Epithelial cell of esophagus (primary cell): ENCODE results near the gene MRPS18B.

ENCODE experiments used
- DNase-seq: peaks from one replicate; pipeline ENCODE4 v3.0.0; 2010; ENCODE audit warnings: low read depth
- H3K4me3 ChIP-seq: 2 replicates; pipeline ENCODE4 v1.5.1; 2011; ENCODE audit warnings: mild to moderate bottlenecking, low read length, control low read depth
- CTCF ChIP-seq: IDR thresholded peaks from 2 replicates; pipeline ENCODE4 v1.5.1; 2011; ENCODE audit warnings: low read depth, mild to moderate bottlenecking, low read length, control low read depth, inconsistent platforms; ENCODE audit not compliant: insufficient read depth; ENCODE audit errors: missing control alignments

The MRPS18B gene

GRCh38 chr6:30617565-30618269 lies at the start of gene MRPS18B:
Gene MRPS18B (plus strand): TSS chr6:30617840. CDS start chr6:30617866, 26 bp downstream.
- no peak for TF ChIP-seq CTCF
- DNase-seq: peak; percentile 98
- peak within 1 kb of the TSS; percentile 96 for H3K4me3 ChIP-seq

- DNase-seq: peak; percentile 36
- no peak for TF ChIP-seq CTCF
- no peak overlapping the region for H3K4me3 ChIP-seq
These were observed 49.4 kb upstream of the MRPS18B start for GRCh38 chr6:30568245-30568644.

GRCh38 chr6:30570263-30570662 lies 47.4 kb upstream of the MRPS18B start:
- no peak for TF ChIP-seq CTCF
- DNase-seq: no peak
- H3K4me3 ChIP-seq: peak overlapping the region; percentile 91

GRCh38 chr6:30570740-30571074 lies 46.9 kb upstream of the MRPS18B start:
- DNase-seq: no peak
- no peak for TF ChIP-seq CTCF

GRCh38 chr6:30571075-30571761 lies 46.4 kb upstream of the MRPS18B start, which contains the start of gene ABCF1:
Gene ABCF1 (plus strand): TSS chr6:30571442. CDS start chr6:30571488, 46 bp downstream.
- peak; percentile 99 for DNase-seq
- peak within 1 kb of the TSS; percentile 91 for H3K4me3 ChIP-seq
- TF ChIP-seq CTCF: no peak

More at GRCh38 chr6:30570740-30571074, 46.9 kb upstream of the MRPS18B start:
- peak overlapping the region; percentile 91 for H3K4me3 ChIP-seq

GRCh38 chr6:30571762-30572082 lies 45.9 kb upstream of the MRPS18B start:
- peak overlapping the region; percentile 91 for H3K4me3 ChIP-seq
- no peak for DNase-seq
- no peak for TF ChIP-seq CTCF
